ENCODE results near the gene ZDHHC12.
"Not testable (repeated sequence)": the region's sequence is repeated elsewhere in the genome, so short reads cannot be mapped to it uniquely, and the experiment has no call there.

Gene ZDHHC12

DNA sequence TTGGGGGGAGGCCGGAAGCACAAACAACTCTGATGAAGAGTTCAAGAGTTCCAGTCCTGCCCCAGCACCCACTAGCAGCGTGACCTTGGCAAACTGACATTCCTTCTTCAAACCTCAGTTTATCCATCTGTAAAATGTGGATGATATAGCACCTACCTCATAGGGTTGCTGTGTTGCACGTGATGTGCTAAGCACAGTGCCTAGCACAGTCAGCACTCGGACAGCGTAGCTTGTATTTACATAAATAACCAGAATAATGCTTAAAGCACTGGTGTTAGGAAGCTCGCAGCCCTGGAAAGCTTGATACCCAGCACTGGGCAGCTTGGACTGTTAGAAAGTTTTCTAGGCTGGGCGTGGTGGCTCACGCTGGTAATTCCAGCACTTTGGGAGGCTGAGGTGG, 16.5 kb downstream of the ZDHHC12 start:
- DNase-seq (ENCODE audit: low spot score) = no peak

DNA sequence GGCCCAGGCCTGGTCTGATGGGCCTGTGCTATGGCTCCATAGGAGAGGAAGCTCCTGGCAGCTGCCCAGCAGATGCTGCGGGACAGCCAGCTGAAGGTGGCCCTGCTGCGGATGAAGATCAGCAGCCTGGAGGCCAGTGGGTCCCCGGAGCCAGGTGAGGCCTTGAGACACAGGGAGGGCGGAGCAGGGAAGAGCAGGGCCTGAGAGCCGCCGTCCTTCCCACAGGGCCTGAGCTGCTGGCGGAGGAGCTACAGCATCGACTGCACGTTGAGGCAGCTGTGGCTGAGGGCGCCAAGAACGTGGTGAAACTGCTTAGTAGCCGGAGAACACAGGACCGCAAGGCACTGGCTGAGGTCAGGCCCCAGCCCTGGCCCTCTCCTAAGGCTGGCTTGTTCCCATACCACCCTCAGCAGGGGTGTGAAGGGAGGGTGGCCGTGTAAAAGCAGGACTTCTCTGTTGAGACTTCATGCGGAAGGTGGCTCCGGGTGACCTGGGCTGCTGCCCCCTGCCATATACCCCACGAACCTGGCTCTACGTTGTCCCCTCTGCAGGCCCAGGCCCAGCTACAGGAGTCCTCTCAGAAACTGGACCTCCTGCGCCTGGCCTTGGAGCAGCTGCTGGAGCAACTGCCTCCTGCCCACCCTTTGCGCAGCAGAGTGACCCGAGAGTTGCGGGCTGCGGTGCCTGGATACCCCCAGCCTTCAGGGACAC, 17.1 kb downstream of the ZDHHC12 start:
- DNase-seq (ENCODE audit: low spot score) = no peak

DNA sequence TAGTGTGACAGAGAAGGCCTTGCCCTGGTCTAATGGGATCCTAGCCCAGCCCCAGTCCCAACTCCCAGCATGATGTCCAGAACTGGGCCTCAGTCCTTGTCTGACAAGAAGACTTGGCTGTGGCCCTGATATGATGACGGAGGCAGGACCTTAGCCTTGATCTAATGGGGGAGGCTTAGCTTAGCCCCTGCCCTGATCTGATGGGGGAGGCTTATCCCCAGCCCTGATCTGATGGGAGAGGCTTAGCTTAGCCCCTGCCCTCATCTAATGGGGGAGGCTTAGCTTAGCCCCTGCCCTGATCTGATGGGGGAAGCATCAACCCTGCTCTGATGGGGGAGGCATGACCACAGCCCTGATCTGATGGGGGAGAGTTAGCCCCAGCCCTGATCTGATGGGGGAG, 17.9 kb downstream of the ZDHHC12 start:
- no peak for DNase-seq (ENCODE audit: low spot score)

DNA sequence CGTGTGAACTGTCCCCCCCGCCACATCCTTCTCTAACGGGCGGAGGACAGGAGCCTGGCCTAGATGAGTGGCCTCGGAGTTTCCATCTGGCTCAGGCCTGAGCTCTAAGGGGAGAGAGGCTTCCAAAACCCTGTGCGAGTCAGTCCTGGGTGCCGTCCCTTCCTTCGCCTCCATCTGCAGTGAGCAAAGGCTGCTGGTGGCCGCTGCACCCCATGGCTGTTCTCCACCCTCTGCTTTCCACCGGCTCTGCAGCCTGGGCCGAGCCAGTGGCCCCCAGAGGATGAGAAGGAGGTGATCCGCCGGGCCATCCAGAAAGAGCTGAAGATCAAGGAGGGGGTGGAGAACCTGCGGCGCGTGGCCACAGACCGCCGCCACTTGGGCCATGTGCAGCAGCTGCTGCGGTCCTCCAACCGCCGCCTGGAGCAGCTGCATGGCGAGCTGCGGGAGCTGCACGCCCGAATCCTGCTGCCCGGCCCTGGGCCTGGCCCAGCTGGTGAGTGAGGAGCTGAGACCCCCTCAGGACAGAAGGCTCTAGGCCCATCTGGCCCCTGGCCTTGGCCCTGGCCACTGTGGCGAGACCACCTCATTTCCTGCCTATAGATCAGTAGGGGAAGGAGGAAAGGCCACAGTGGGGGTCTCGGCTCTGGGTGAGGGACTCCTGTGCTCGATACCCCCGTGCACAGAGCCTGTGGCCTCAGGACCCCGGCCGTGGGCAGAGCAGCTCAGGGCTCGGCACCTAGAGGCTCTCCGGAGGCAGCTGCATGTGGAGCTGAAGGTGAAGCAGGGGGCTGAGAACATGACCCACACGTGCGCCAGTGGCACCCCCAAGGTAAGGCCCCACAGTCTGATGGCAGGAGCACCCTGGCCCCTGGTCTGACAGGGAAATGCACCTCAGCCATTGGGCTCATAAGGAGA, 18.6 kb downstream of the ZDHHC12 start:
- no peak for DNase-seq (ENCODE audit: low spot score)

DNA sequence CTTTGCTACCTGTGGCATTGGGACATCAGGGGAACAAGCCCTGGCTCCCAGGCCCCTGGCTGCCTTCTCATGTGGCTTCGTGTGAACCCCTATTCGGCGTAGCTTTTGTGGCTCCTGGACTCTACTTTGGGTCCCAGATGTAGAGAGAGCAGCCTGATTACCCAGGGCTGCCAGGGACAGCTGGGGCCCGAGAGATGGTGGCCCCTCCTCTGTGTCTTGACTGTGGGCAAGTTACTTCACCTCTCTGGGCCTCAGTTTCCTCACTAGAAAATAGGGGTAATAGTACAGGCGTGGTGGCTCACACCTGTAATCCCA, 19.6 kb downstream of the ZDHHC12 start:
- DNase-seq (ENCODE audit: low spot score) = no peak

DNA sequence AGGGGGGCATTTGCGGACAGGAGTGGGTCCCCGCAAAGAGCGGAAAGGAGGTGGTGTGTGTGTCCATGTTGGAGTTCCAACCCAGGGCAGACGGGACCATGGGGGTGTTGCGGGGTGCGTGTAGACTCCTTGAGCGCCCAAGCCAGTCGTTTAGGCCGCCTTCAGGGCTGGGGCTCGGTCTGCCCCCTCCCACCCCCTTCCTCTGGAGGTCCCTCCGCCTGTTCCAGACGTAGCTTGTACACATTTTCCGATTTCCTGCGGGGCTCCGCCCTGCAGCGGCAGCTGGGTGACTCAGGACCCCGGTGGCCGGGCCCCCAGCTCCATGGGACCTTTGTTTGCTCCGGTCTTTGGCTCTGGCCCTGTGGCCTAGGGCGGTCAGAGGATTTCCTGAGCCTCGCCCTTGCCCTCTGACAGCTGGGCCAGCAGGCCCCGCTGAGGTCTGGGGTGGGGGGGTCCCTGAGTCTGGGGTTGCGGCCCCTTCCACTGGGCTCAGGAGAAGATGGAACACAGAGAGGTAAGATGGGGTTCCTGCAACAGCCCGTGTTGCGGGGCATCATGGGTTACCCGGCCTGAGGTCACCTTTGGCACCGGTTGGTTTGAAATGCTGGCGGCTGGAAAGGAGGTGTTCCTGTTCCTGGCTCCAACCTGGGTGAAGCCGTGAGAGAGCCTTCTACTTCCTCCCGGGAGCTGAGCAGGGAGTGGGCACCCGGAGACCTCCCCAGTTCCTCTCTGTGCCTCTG, 20.1 kb downstream of the ZDHHC12 start:
- no peak for DNase-seq (ENCODE audit: low spot score)

DNA sequence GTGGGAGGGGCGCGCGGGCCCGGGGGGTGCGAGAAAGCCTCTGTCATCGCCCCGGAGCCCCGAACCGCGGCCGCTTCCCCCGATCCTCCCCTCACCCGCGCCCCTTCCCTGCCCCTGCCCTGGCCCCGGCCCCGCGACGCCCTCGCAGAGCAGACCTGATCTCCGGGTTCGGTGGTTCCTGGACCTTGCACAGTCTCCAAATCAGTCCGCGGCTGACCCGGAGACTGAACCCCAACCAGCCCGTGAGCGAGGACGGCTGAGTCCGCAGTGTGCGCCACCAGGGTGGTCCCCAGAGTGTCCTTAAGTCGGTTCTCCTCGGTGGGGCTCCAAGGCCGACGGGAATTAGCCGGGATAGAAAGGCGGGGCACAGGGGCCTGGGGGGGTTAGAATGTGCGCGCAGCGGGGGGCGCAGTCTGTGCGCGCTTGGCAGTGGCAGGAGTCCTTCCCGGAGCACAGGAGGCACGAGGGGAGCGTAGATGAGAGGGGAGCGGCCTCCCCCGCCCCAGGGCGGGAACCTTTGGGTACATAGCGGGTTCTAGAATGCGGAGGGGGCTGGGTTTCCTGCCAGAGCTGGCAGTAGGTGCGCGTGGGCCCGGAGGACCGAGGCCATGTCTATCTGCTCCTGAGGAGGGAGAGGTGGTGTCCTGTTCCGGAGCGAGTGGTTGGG, 20.8 kb downstream of the ZDHHC12 start:
- peak; percentile 41 for DNase-seq (ENCODE audit: low spot score)

DNA sequence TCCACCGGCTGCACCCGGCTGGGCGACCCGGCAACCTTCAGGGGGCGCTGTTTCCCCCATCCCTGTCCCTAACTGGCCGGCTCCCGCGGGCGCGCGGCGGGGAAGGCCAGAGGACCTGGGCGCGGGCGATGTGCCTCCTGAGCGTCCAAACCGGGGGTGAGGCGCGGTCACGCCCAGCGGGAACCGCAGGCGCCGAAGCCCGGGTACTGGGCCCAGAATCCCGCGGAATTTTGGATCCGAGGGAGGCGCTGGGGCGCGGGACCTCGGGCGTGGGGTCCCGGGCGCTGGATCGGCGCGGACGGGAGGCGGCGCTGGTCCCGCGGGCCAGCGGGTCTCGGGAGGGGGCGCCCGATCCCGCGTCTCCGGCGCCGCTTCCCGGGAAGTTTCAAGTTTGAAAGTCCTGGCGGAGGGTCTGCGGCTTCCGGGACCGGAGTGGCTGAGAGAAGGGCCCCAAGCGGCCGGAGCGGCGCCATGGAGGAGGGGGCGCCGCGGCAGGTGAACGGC, 21.4 kb downstream of the ZDHHC12 start, which contains the start of gene PKN3:
Gene PKN3 (plus strand): TSS at position 59 of the 504 bp plus-strand sequence. CDS start 413 bp downstream, at position 472.
- DNase-seq (ENCODE audit: low spot score) = peak; percentile 97

DNA sequence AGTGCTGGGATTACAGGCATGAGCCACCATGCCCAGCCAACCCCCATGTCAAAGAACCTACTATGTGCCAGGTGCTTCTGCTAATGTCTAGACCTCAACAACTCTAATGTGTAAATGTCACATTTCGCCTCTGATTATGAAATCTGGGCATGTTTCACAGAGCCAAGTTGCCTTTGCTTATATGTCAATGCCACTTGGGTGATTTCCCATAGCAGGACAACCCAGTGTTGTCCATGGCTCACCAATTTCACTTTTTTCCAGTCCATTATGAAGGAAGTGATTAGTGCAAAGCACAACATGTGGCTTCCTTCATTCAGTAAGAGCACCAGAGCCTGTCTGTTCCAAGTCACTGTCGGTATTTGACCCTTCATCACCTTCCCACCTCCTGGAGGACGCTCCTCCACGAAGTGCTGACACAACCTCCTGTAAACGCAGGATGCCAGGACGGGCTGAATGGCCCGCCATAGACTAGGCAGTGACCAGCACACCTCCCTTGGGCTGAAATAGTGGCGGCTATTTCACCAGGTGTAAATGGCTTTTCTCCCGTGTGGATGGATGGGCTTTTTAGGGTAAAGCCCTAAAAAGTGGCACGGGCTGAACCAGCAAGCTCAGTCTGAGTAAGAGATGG, 22.6 kb downstream of the ZDHHC12 start:
- no peak for DNase-seq (ENCODE audit: low spot score)

DNA sequence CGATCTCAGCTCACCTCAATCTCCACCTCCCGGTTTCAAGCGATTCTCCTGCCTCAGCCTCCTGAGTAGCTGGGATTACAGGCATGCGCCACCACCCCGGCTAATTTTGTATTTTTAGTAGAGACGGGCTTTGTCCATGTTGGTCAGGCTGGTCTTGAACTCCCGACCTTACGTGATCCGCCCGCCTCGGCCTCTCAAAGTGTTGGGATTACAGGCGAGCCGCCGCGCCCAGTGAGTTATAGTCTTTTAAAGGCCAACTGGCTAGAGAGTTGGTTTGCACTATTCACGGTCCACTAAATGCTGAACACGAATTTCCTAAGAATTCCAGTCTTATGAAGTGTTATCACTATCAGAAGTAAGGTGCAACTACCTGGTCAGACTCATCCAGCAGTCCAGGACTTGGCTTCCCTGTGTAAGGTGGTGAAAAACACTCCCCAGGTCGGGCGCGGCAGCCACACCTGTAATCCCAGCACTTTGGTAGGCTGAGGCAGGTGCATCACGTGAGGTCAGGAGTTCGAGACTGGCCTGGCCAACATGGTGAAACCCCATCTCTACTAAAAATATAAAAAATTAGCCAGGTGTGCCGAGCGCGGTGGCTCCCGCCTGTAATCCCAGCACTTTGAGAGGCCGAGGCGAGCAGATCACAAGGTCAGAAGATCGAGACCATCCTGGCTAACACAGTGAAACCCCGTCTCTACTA, 24.7 kb downstream of the ZDHHC12 start:
- not testable (repeated sequence) for DNase-seq (ENCODE audit: low spot score)

DNA sequence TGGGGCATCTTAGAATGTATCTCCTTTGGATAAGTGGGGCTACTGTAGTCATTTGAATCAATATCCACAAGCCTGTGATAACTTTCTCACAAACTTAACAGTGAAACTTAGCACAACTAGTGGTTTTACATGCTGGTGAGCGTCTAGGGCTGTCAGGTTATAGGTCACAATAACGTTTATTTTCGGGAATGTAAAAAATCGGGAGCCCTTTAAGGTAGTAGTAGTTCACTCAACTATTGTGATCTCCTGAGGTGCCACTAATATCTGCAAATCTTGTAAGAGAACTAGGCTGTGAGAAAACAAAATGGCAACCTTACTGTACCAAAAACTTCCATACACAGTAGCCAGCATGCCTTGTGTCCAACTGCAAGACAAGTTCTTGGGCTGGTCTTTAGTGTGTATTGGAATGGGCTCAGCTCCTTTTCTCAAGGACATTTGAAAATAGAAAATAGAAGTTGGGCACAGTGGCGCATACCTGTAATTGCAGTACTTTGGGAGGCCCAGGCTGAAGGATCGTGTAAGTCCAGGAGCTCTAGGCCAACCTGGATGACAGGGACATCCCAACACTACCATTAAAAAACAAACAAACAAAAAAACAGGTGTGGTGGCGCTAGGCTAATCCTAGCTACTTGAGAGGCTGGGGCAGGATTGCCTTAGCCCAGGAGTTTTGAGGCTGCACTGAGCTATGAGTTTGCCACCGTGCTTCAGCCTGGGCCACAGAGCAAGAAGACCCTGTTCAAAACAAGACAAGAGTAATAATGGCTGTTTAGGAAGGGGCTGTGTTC, 26.8 kb downstream of the ZDHHC12 start:
- no peak for DNase-seq (ENCODE audit: low spot score)

DNA sequence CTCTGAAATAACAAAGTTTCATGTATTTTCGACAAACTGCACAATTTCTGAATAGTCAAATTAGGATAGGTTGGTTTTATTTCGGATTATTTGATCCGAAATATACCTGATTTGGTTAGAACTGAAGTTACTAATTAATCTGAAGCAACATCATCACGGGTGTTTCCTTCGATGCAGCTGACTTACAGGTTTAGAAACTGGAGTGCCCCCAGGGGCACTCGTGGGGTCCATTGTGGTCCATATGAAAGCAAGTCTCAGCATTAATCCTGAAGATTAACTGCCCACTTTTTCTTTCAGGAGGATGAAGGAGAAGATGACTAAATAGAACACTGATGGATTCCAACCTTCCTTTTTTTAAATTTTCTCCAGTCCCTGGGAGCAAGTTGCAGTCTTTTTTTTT, 29.6 kb downstream of the ZDHHC12 start:
- no peak for DNase-seq (ENCODE audit: low spot score)

DNA sequence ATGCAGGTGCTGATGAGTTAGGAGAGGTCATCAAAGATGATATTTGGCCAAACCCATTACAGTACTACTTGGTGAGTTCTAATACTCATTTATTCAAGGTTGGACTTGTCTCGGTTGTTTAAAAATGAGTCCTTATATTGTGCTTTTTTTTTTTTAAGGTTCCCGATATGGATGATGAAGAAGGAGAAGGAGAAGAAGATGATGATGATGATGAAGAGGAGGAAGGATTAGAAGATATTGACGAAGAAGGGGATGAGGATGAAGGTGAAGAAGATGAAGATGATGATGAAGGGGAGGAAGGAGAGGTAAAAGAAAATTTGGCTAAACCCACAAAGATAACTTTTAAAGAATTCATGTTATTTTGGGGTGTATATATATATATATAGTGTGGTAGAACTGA, 30.2 kb downstream of the ZDHHC12 start:
- not testable (repeated sequence) for DNase-seq (ENCODE audit: low spot score)

DNA sequence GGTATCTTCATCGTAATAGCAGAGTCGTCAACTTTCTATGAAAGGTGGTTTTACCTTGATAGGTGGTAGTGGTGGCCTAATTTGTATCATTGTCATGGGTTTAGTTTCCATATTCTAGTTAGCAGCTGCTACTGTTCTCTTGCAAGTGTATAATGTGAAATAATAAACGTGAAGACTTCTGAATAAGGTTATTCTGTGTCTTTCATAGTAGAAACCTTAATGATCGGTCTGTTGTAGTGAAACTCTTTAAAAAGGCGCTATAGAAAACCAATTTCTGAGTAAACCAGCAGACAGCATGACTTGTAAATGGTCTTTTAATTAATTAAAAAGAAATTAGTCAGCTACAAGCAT, 33.3 kb downstream of the ZDHHC12 start:
- DNase-seq (ENCODE audit: low spot score) = no peak

DNA sequence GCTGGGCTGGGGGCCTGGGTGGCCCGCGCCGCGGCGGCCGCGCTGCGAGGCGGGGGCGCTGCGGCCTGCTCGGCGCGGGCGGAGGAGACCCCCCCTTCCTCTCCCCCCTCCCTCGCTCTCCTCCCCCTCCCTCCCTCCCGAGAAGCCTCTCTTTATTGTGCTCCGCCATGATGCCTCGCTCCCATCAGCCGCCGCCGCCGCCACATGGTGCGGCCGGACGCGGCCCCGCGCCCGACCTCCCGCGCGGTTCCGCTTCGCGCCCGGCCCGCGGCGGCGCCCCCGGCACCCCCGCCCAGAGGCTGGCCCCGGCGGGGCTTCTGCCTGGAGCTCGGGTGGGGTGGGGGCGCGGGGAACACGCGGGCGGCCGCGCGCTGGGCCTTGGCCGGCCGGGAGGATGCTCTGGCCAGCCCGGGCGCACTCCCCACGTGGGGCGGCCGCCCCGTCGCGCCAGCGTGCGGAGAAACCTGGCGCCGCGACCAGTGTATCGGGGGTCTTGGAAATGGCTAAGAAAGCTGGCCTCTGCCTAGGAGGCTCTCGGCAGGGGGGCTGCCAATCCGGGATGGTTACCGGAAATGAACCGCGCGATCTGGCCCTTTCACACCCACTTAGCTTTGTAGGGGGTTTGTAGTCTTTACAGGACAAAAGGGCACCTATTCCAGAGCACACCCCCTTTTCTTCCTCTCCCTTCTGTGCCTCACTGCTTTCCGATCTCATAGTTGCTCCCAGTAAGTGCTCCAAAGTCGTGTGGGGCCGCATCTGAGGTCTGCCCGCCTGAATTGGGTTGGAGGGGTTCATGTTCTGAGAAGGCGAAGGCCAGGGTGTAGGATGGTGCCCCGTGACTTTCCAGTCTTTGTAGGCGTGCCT, 33.9 kb downstream of the ZDHHC12 start:
- DNase-seq (ENCODE audit: low spot score) = peak; percentile 74

DNA sequence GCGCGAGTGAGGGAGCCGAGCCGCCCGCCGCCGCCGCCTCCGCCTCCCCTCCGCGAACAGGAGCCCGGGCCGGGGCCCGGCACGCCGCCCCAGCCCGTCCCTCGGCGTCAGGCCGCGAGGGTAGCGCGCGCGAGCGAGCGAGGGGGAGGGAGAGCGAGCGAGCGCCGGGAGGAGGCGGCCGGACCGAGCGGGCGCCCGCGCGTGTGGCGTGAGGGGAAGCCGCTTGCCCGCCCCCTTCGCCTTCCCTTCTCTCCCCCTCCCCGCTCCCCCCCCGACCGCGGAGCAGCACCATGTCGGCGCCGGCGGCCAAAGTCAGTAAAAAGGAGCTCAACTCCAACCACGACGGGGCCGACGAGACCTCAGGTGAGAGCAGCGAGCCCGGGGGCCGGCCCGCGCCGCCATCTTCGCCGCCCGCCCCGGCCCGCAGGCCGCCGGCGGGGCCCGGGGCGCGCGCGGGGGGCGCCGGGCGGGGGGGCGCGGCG, 34.6 kb downstream of the ZDHHC12 start:
- no peak for DNase-seq (ENCODE audit: low spot score)

DNA sequence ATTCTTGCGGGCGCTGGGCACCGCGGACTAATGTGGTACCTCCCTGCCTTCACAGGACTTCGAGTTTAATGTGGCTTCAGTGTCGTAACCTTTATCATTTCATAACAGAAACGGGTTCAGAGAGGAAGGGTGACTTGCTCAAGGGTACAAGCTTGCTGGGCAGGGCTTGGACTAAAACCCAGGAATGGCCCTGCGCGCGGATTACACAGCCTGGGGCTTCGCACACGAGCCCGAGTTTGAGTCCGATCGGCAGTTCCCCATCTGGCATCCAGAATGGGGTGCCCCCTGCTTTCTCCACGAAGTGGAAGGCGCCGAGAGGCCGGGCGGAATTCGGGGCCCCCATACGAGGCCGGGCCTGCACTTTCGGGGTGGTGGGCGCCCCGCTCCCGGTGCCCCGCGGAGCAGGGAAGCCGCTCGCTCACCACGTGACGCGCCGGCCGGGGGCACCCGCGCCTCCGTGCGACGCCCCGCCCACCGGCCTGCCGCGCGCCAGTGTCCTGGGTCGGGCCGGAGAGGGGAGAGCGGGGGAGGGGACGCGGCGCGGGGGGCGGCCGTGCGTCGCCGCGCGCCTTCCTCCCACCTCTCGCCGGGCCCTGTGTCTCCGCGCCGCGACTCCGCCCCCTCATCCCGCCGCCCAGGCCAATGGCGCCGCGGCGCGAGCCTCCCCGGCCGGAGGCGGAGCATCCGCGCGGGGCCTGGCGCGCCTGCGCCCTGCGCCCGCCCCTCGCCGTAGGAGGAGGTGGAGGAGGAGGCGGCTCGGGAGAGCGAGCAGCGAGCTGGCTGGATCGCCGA, 35.2 kb downstream of the ZDHHC12 start, which contains the start of gene SET:
Gene SET (plus strand): TSS at position 722 of the 792 bp plus-strand sequence. CDS start 361 bp downstream, outside the sequence.
- peak; percentile 100 for DNase-seq (ENCODE audit: low spot score)

DNA sequence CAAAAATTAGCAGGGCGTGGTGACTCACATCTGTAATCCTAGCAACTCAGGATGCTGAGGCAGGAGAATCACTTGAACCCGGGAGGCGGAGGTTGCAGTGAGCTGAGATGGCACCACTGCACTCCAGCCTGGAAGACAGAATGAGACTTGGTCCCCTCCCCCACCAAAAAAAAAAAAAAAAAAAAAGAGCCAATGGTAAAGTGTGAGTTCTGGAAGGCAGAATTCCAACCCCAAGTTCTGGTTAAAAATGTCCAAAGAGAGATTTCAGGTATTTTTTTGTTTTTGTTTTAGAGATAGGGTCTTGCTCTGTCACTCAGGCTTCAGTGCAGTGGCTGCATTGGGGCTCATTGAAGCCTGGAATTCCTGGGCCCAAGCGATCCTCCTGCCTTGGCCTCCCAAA, 36.5 kb downstream of the ZDHHC12 start:
- no peak for DNase-seq (ENCODE audit: low spot score)

Measured in AG20443 (cell line).